ENCODE data around the gene EFHD1.

EFHD1 gene

DNA sequence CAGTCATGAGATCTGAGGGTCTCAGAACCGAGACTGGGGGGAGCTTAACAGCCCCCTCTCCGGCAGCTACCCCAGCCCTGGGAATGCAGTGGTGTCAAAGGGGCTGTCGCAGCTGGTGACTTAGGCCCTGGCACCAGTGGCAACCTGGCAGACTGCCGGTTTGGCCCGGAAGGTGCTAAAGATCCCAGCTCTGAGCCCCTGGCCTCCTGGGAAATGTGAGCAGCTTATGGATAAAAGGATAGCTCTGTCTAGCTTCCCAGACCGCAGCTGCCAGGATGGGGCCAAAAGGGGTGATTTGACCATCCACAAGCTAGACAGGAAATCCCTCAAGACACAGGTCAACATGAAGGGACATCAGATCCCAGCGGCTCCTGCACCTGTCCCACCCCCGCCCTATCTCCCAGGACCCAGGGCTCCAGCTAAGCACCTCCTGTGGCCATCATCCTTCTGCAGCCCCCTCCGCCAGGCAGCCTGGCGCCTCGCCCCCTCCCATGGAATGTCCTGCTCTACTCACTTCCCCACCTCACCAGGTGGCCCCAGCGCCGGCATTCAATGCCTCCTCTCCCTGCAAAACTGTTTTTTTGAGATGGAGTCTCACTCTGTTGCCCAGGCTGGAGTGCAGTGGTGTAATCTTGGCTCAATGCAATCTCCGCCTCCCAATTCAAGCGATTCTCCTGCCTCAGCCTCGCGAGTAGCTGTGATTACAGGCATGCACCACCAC lies 33.2 kb upstream of the EFHD1 start:
- Histone ChIP-seq H3K4me3 (ENCODE audit: low read depth, low read length) (no peak overlapping the region), H3K36me3 (ENCODE audit: control insufficient read depth, insufficient read depth, low read length) (no peaks in the 10 kb centered on the region), H3K9ac (ENCODE audit: low read depth, low read length) (no peak overlapping the region), H3K9me3 (ENCODE audit: control insufficient read depth, insufficient read depth, low read length) (no peaks in the 10 kb centered on the region), H3K4me1 (ENCODE audit: control insufficient read depth, insufficient read depth, low read length) (no peaks in the 10 kb centered on the region), H3K27me3 (ENCODE audit: control insufficient read depth, insufficient read depth, low read length) (peaks cover 2% of the 10 kb centered on the region)

- H3K4me1 ChIP-seq (ENCODE audit: control insufficient read depth, insufficient read depth, low read length) = no peaks in the 10 kb centered on the region
- H3K9me3 ChIP-seq (ENCODE audit: control insufficient read depth, insufficient read depth, low read length) = no peaks in the 10 kb centered on the region
- H3K9ac ChIP-seq (ENCODE audit: low read depth, low read length) = no peak overlapping the region
- H3K36me3 ChIP-seq (ENCODE audit: control insufficient read depth, insufficient read depth, low read length) = no peaks in the 10 kb centered on the region
- peaks cover 2% of the 10 kb centered on the region for H3K27me3 ChIP-seq (ENCODE audit: control insufficient read depth, insufficient read depth, low read length)
- no peak overlapping the region for H3K4me3 ChIP-seq (ENCODE audit: low read depth, low read length)
Measured at GRCh38 chr2:232603283-232603682, 30.1 kb upstream of the EFHD1 start.

DNA sequence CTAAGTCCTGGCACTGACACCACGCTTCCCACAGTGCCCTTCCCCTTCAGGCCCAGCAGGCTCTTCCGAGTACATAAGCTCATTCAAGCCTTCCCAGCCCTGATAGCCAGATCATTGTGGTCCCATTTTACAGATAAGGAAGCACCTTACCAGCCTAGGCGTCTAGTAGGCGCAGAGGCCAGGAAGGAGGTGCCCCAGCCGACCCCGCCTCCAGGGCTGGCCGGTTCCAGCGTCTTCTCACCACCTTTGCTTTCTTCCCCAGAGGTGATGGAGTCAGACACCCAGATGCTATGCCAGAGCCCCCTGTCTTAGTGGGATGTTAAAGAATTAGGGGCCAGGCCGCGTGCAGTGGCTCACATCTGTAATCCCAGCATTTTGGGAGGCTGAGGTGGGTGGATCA lies 28.9 kb upstream of the EFHD1 start:
- Histone ChIP-seq H3K27me3 (ENCODE audit: control insufficient read depth, insufficient read depth, low read length) (peaks cover 2% of the 10 kb centered on the region), H3K9me3 (ENCODE audit: control insufficient read depth, insufficient read depth, low read length) (no peaks in the 10 kb centered on the region), H3K4me3 (ENCODE audit: low read depth, low read length) (no peak overlapping the region), H3K36me3 (ENCODE audit: control insufficient read depth, insufficient read depth, low read length) (no peaks in the 10 kb centered on the region), H3K9ac (ENCODE audit: low read depth, low read length) (no peak overlapping the region), H3K4me1 (ENCODE audit: control insufficient read depth, insufficient read depth, low read length) (no peaks in the 10 kb centered on the region)

DNA sequence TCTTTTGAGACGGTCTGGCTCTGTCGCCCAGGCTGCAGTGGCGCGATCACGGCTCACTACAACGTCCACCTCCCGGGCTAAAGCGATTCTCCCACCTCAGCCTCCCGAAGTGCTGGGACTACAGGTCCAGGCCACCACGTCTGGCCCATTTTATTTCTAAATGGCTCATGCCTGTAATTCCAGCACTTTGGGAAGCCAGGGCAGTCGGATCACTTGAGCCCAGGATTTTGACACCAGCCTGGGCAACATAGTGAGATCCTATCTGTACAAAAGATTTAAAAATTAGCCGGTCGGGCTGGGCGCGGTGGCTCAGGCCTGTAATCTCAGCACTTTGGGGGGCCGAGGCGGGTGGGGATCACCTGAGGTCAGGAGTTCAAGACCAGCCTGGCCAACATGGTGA lies 26.4 kb upstream of the EFHD1 start:
- Histone ChIP-seq H3K9ac (ENCODE audit: low read depth, low read length) (no peak overlapping the region), H3K4me3 (ENCODE audit: low read depth, low read length) (no peak overlapping the region), H3K36me3 (ENCODE audit: control insufficient read depth, insufficient read depth, low read length) (no peaks in the 10 kb centered on the region), H3K4me1 (ENCODE audit: control insufficient read depth, insufficient read depth, low read length) (no peaks in the 10 kb centered on the region), H3K9me3 (ENCODE audit: control insufficient read depth, insufficient read depth, low read length) (no peaks in the 10 kb centered on the region), H3K27me3 (ENCODE audit: control insufficient read depth, insufficient read depth, low read length) (peaks cover 2% of the 10 kb centered on the region)

DNA sequence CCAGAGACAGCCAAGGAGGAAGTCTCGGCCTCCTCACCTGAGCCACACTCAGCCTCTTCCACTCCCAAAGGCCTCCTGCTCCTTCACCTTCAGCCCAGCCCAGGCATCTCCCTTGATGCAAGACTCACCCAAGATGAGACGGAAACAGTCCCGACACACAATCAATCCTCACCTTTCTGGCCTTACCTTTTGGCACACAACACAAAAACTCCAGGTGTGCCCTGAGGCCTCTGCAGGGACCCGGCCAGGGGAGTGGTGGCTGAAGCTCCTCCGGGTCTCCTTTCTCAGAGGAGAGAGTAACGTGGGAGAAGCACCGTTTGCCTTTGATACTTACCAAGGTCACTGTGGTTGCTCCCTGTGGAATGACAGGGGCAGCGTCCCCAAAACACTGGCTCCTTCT lies 23.8 kb upstream of the EFHD1 start:
- no peaks in the 10 kb centered on the region for H3K36me3 ChIP-seq (ENCODE audit: control insufficient read depth, insufficient read depth, low read length)

DNA sequence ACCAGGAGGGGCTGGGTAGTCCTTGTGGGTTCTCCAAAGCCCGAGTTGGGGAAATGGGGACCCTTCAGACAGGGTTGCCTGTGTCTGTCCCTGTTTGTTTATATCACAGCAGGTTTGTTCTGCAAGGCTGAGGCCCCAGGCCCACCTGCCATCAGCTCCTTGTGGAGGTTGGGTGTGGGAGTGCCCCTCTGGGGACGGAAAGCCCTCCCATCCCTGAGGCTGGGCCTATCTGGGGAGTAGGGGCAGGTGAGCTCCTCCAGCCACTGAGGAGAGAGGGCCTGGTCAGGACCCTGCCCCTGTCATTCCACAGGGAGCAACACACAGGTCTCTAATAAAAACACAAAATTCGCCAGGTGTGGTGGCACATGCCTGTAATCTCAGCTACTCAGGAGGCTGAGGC lies 23.3 kb upstream of the EFHD1 start:
- no peaks in the 10 kb centered on the region for H3K9me3 ChIP-seq (ENCODE audit: control insufficient read depth, insufficient read depth, low read length)
- H3K36me3 ChIP-seq (ENCODE audit: control insufficient read depth, insufficient read depth, low read length) = no peaks in the 10 kb centered on the region
- no peaks in the 10 kb centered on the region for H3K4me1 ChIP-seq (ENCODE audit: control insufficient read depth, insufficient read depth, low read length)
- H3K9ac ChIP-seq (ENCODE audit: low read depth, low read length) = no peak overlapping the region
- H3K4me3 ChIP-seq (ENCODE audit: low read depth, low read length) = no peak overlapping the region
- no peaks in the 10 kb centered on the region for H3K27me3 ChIP-seq (ENCODE audit: control insufficient read depth, insufficient read depth, low read length)

More for the DNA sequence above, 23.8 kb upstream of the EFHD1 start:
- Histone ChIP-seq H3K9ac (ENCODE audit: low read depth, low read length) (no peak overlapping the region), H3K9me3 (ENCODE audit: control insufficient read depth, insufficient read depth, low read length) (no peaks in the 10 kb centered on the region), H3K27me3 (ENCODE audit: control insufficient read depth, insufficient read depth, low read length) (no peaks in the 10 kb centered on the region), H3K4me3 (ENCODE audit: low read depth, low read length) (no peak overlapping the region), H3K4me1 (ENCODE audit: control insufficient read depth, insufficient read depth, low read length) (no peaks in the 10 kb centered on the region)

DNA sequence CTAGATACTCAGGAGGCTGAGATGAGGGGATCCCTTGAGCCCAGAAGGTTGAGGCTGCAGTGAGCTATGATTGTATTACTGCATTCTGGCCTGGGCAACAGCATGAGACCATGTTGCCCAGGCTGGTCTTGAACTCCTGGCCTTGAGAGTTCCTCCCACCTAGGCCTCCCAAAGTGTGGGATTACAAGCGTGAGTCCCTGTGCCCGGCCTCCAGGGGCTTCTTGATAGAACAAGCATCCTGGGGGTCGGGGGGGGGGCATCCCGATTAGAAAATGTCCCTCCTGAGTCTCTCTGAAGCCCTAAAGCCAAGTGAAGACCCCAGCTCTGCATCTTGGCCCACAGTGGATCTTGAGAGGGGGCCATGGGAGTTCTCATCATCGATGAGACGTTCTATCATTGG lies 22.3 kb upstream of the EFHD1 start:
- Histone ChIP-seq H3K4me3 (ENCODE audit: low read depth, low read length) (no peak overlapping the region), H3K4me1 (ENCODE audit: control insufficient read depth, insufficient read depth, low read length) (no peaks in the 10 kb centered on the region), H3K27me3 (ENCODE audit: control insufficient read depth, insufficient read depth, low read length) (no peaks in the 10 kb centered on the region)

GRCh38 chr2:232611559-232612218 lies 21.7 kb upstream of the EFHD1 start:
- no peaks in the 10 kb centered on the region for H3K9me3 ChIP-seq (ENCODE audit: control insufficient read depth, insufficient read depth, low read length)
- H3K4me1 ChIP-seq (ENCODE audit: control insufficient read depth, insufficient read depth, low read length) = no peaks in the 10 kb centered on the region
- H3K9ac ChIP-seq (ENCODE audit: low read depth, low read length) = no peak overlapping the region
- H3K36me3 ChIP-seq (ENCODE audit: control insufficient read depth, insufficient read depth, low read length) = no peaks in the 10 kb centered on the region
- no peaks in the 10 kb centered on the region for H3K27me3 ChIP-seq (ENCODE audit: control insufficient read depth, insufficient read depth, low read length)
- no peak overlapping the region for H3K4me3 ChIP-seq (ENCODE audit: low read depth, low read length)

More for the DNA sequence above, 22.3 kb upstream of the EFHD1 start:
- Histone ChIP-seq H3K9ac (ENCODE audit: low read depth, low read length) (no peak overlapping the region), H3K36me3 (ENCODE audit: control insufficient read depth, insufficient read depth, low read length) (no peaks in the 10 kb centered on the region), H3K9me3 (ENCODE audit: control insufficient read depth, insufficient read depth, low read length) (no peaks in the 10 kb centered on the region)

DNA sequence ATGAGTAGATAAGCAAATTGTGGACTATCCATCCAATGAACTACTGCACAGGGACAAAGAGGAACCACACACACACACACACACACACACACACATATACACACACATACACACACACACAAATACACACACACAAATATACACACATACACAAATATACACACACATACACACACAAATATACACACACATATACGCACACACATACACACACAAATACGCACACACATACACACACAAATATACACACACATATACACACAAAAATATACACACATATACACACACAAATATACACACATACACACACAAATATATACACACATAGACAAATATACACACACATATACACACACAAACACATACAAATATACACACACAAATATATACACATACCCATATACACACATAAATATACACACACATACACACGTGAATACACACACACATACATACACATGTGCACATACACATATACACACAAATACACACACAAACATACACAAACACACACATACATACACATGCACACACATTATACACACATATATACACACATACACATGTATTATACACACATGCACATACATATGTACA lies 19.8 kb upstream of the EFHD1 start:
- no peak overlapping the region for H3K4me3 ChIP-seq (ENCODE audit: low read depth, low read length)
- H3K27me3 ChIP-seq (ENCODE audit: control insufficient read depth, insufficient read depth, low read length) = no peaks in the 10 kb centered on the region
- no peaks in the 10 kb centered on the region for H3K36me3 ChIP-seq (ENCODE audit: control insufficient read depth, insufficient read depth, low read length)
- H3K4me1 ChIP-seq (ENCODE audit: control insufficient read depth, insufficient read depth, low read length) = no peaks in the 10 kb centered on the region
- no peaks in the 10 kb centered on the region for H3K9me3 ChIP-seq (ENCODE audit: control insufficient read depth, insufficient read depth, low read length)
- no peak overlapping the region for H3K9ac ChIP-seq (ENCODE audit: low read depth, low read length)

GRCh38 chr2:232615339-232615738 lies 18.1 kb upstream of the EFHD1 start:
- H3K36me3 ChIP-seq (ENCODE audit: control insufficient read depth, insufficient read depth, low read length) = no peaks in the 10 kb centered on the region
- H3K9me3 ChIP-seq (ENCODE audit: control insufficient read depth, insufficient read depth, low read length) = no peaks in the 10 kb centered on the region
- H3K4me1 ChIP-seq (ENCODE audit: control insufficient read depth, insufficient read depth, low read length) = no peaks in the 10 kb centered on the region
- H3K27me3 ChIP-seq (ENCODE audit: control insufficient read depth, insufficient read depth, low read length) = no peaks in the 10 kb centered on the region
- H3K9ac ChIP-seq (ENCODE audit: low read depth, low read length) = no peak overlapping the region
- no peak overlapping the region for H3K4me3 ChIP-seq (ENCODE audit: low read depth, low read length)

- no peaks in the 10 kb centered on the region for H3K36me3 ChIP-seq (ENCODE audit: control insufficient read depth, insufficient read depth, low read length)
- no peak overlapping the region for H3K4me3 ChIP-seq (ENCODE audit: low read depth, low read length)
- no peaks in the 10 kb centered on the region for H3K9me3 ChIP-seq (ENCODE audit: control insufficient read depth, insufficient read depth, low read length)
- peaks cover 2% of the 10 kb centered on the region for H3K4me1 ChIP-seq (ENCODE audit: control insufficient read depth, insufficient read depth, low read length)
- H3K27me3 ChIP-seq (ENCODE audit: control insufficient read depth, insufficient read depth, low read length) = no peaks in the 10 kb centered on the region
- H3K9ac ChIP-seq (ENCODE audit: low read depth, low read length) = no peak overlapping the region
Measured at GRCh38 chr2:232621186-232621585, 12.2 kb upstream of the EFHD1 start.

GRCh38 chr2:232622563-232622962 lies 10.8 kb upstream of the EFHD1 start:
- Histone ChIP-seq H3K9ac (ENCODE audit: low read depth, low read length) (no peak overlapping the region), H3K4me1 (ENCODE audit: control insufficient read depth, insufficient read depth, low read length) (peaks cover 2% of the 10 kb centered on the region), H3K9me3 (ENCODE audit: control insufficient read depth, insufficient read depth, low read length) (no peaks in the 10 kb centered on the region), H3K36me3 (ENCODE audit: control insufficient read depth, insufficient read depth, low read length) (no peaks in the 10 kb centered on the region), H3K4me3 (ENCODE audit: low read depth, low read length) (no peak overlapping the region), H3K27me3 (ENCODE audit: control insufficient read depth, insufficient read depth, low read length) (no peaks in the 10 kb centered on the region)
